Body of pancreas (tissue), 4 donors: ENCODE data around the gene KDM4C. TPM values are rescaled to one million over a fixed set of nuclear protein-coding genes. Genes with fewer than 3 reads are reported as not detected.

Source experiments
- ATAC-seq: fragments of 150-250 bp; one replicate; pipeline ENCODE4 v1.9.1; 2016
- DNase-seq, 4 donors: peaks; one replicate each; pipeline ENCODE4 v3.0.0-alpha.2; 2019
- H3K27ac ChIP-seq, 4 donors: fragments of 200-600 bp; sonication (generic); 1 replicate in 3 of 4; 2 replicates in 1 of 4; pipeline versions ENCODE4 v1.5.1 to v1.6.1; 2016 to 2019; ENCODE audit warnings: mild to moderate bottlenecking in 1 of 4, mixed read lengths in 1 of 4, moderate library complexity in 1 of 4
- H3K27me3 ChIP-seq, 2 donors: fragments of 200-600 bp; sonication (generic); one replicate each; pipeline ENCODE4 v1.6.0; 2016; ENCODE audit warnings: mild to moderate bottlenecking in 1 of 2
- H3K36me3 ChIP-seq, 2 donors: fragments of 200-600 bp; sonication (generic); replicated peaks in 1 of 2; 2 replicates each; pipeline ENCODE4 v1.5.1; 2016; ENCODE audit warnings: low read depth in 2 of 2; ENCODE audit not compliant: insufficient read depth in 1 of 2
- H3K4me1 ChIP-seq: fragments of 200-600 bp; sonication (generic); one replicate; pipeline ENCODE4 v1.6.0; 2016
- H3K4me3 ChIP-seq, 2 donors: fragments of 200-600 bp; sonication (generic); 1 replicate in 1 of 2; 2 replicates in 1 of 2; pipeline ENCODE4 v1.5.1; 2016 to 2019
- H3K9me3 ChIP-seq, 3 donors: fragments of 200-600 bp; sonication (generic); 1 replicate in 2 of 3; 2 replicates in 1 of 3; pipeline ENCODE4 v1.5.1; 2016
- CTCF ChIP-seq, 7 experiments: fragments of 450-650 bp in 4 of 7; fragments of 200-600 bp in 3 of 7; sonication (generic) in 3 of 7; IDR thresholded peaks; one replicate each; pipeline ENCODE4 v1.5.1; 2016 to 2019; ENCODE audit warnings: antibody characterized with exemption in 7 of 7
- POLR2A ChIP-seq, 3 donors: fragments of 450-650 bp; IDR thresholded peaks; one replicate each; pipeline ENCODE4 v1.6.1; 2016; ENCODE audit warnings: antibody characterized with exemption in 3 of 3, mild to moderate bottlenecking in 2 of 3
- WGBS, 2 donors: methylation state at CpG; one replicate each; pipeline ENCODE4 v1.1.5; 2017; 5-methylcytosine and 5-hydroxymethylcytosine counted together
- intact Hi-C: fragments of 100-400 bp; cut with DNase I; formaldehyde crosslinking; loops from one replicate; pipeline ENCODE4 v1.15.1; 2023
- total RNA-seq, 2 donors: library from RNA; depleted of rRNA; stranded (reverse); fragments of >200 nt; gene quantifications; one replicate each; pipeline ENCODE4 v1.1.0, GENCODE V29; 2016

Gene KDM4C
- total RNA-seq, 2 donors from 2014 or later, result 40.5 to 48.5 TPM

- Histone ChIP-seq H3K4me1 (peaks cover 14% of the 10 kb centered on the region), H3K27me3 (no peaks in the 10 kb centered on the region), H3K27ac (peak overlapping the region in 2 of 4 donors; percentile 4 to 26), H3K9me3 (no peaks in the 10 kb centered on the region), H3K36me3 (no peaks in the 10 kb centered on the region), H3K4me3 (no peak overlapping the region)
- intact Hi-C loops, result no loop called here
- 87 to 98% methylated on average over 2 of the region's 2 CpGs for WGBS, 2 donors
- ATAC-seq (no peak), DNase-seq (no peak)
- TF ChIP-seq CTCF (IDR thresholded peaks at IDR 0.05) (no peak), POLR2A (IDR thresholded peaks at IDR 0.05) (no peak)
Observed at GRCh38 chr9:7121055-7121454, 363.3 kb downstream of the KDM4C start.

- TF ChIP-seq CTCF (IDR thresholded peaks at IDR 0.05) (no peak), POLR2A (IDR thresholded peaks at IDR 0.05) (no peak)
- ATAC-seq, result peak; percentile 61
- Histone ChIP-seq H3K9me3 (no peaks in the 10 kb centered on the region), H3K4me1 (peaks cover 14% of the 10 kb centered on the region), H3K27ac (peak overlapping the region in 2 of 4 donors; percentile 4 to 26), H3K4me3 (no peak overlapping the region), H3K27me3 (no peaks in the 10 kb centered on the region), H3K36me3 (no peaks in the 10 kb centered on the region)
- DNase-seq, result no peak
- intact Hi-C loops, result no loop called here
- 93 to 100% methylated on average over 1 of the region's 1 CpG for WGBS, 2 donors
Observed at GRCh38 chr9:7121664-7122063, 363.9 kb downstream of the KDM4C start.

GRCh38 chr9:7123743-7124142 is 366.0 kb downstream of the KDM4C start:
- Histone ChIP-seq H3K4me3 (no peak overlapping the region), H3K27me3 (no peaks in the 10 kb centered on the region), H3K4me1 (peaks cover 14% of the 10 kb centered on the region), H3K27ac (no peak overlapping the region), H3K36me3 (no peaks in the 10 kb centered on the region), H3K9me3 (no peaks in the 10 kb centered on the region)
- WGBS, 2 donors, result 95 to 98% methylated on average over 4 of the region's 4 CpGs
- TF ChIP-seq POLR2A (IDR thresholded peaks at IDR 0.05) (no peak), CTCF (IDR thresholded peaks at IDR 0.05) (no peak)
- DNase-seq (no peak), ATAC-seq (no peak)
- intact Hi-C loops, result no loop called here

GRCh38 chr9:7125231-7125630 is 367.5 kb downstream of the KDM4C start:
- intact Hi-C loops, result no loop called here
- no peak for DNase-seq

More at GRCh38 chr9:7125231-7125630, 367.5 kb downstream of the KDM4C start:
- Histone ChIP-seq H3K4me3 (no peak overlapping the region), H3K27ac (no peak overlapping the region), H3K4me1 (peaks cover 10% of the 10 kb centered on the region), H3K9me3 (no peaks in the 10 kb centered on the region), H3K27me3 (no peaks in the 10 kb centered on the region), H3K36me3 (peaks cover 0 to 5% of the 10 kb centered on the region in 2 donors)
- TF ChIP-seq CTCF (IDR thresholded peaks at IDR 0.05) (no peak), POLR2A (IDR thresholded peaks at IDR 0.05) (no peak)
- no peak for ATAC-seq
- 73 to 79% methylated on average over 2 of the region's 2 CpGs for WGBS, 2 donors
